Lower lobe of right lung (tissue), 2 donors: Measurements from ENCODE around the gene DENND4A. TPM values are rescaled to one million over a fixed set of nuclear protein-coding genes. Genes with fewer than 3 reads are reported as not detected.
A peak's percentile ranks its signal among the peaks of the same experiment; 100 is the strongest.
"Not testable (repeated sequence)": the region's sequence is repeated elsewhere in the genome, so short reads cannot be mapped to it uniquely, and the experiment has no call there.

Experiments used
- ATAC-seq, 2 donors: fragments of 200-7000 bp; cut with Tn5 transposase; one replicate each; pipeline ENCODE4 v1.9.1; 2020 to 2022; ENCODE audit warnings: mild to moderate bottlenecking in 2 of 2, moderate library complexity in 2 of 2
- DNase-seq: peaks from one replicate; pipeline ENCODE4 v3.0.0-alpha.2; 2020
- H3K27ac ChIP-seq: fragments of 200-600 bp; one replicate; pipeline ENCODE4 v1.8.0; 2022
- H3K27me3 ChIP-seq: fragments of 200-600 bp; one replicate; pipeline ENCODE4 v1.8.0; 2022; ENCODE audit warnings: low read depth
- H3K36me3 ChIP-seq: fragments of 200-600 bp; one replicate; pipeline ENCODE4 v1.8.0; 2022; ENCODE audit warnings: mild to moderate bottlenecking
- H3K4me1 ChIP-seq: fragments of 200-600 bp; one replicate; pipeline ENCODE4 v1.8.0; 2022
- H3K4me3 ChIP-seq: fragments of 200-600 bp; one replicate; pipeline ENCODE4 v1.8.0; 2022; ENCODE audit warnings: mild to moderate bottlenecking
- H3K9me3 ChIP-seq: fragments of 200-600 bp; one replicate; pipeline ENCODE4 v1.8.0; 2022
- CTCF ChIP-seq: fragments of 200-600 bp; IDR thresholded peaks from one replicate; pipeline ENCODE4 v1.8.0; 2022; ENCODE audit warnings: antibody characterized with exemption, mild to moderate bottlenecking
- intact Hi-C: fragments of 100-400 bp; cut with DNase I; formaldehyde crosslinking; loops from one replicate; pipeline ENCODE4 v1.11.0; 2022
- total RNA-seq: library from RNA; stranded (reverse); fragmentation: NEBNext Ultra II Directional; extraction: Animal tissue kit (Norgen Biotek cat#: 25700); gene quantifications from one replicate; pipeline ENCODE4 v1.2.1, GENCODE V29; 2021
- donor health status: DM: no; HTN: yes; CAD: no; lungs with severe emphysema.

The DENND4A gene
- total RNA-seq, 1 donor from 2014 or later: 34.6 TPM

GRCh38 chr15:65619626-65620290 lies 172.3 kb downstream of the DENND4A start:
- intact Hi-C loops: no loop called here
- DNase-seq: no peak
- ATAC-seq: no peak
- Histone ChIP-seq H3K27ac (no peak overlapping the region), H3K4me3 (no peak overlapping the region), H3K36me3 (peaks cover 5% of the 10 kb centered on the region), H3K9me3 (no peaks in the 10 kb centered on the region), H3K4me1 (no peaks in the 10 kb centered on the region), H3K27me3 (no peaks in the 10 kb centered on the region)
- TF ChIP-seq CTCF: no peak

- Histone ChIP-seq H3K27me3 (no peaks in the 10 kb centered on the region), H3K9me3 (no peaks in the 10 kb centered on the region), H3K4me1 (no peaks in the 10 kb centered on the region), H3K4me3 (no peak overlapping the region), H3K36me3 (no peaks in the 10 kb centered on the region), H3K27ac (no peak overlapping the region)
- no peak for ATAC-seq
- intact Hi-C loops: no loop called here
- TF ChIP-seq CTCF: no peak
- DNase-seq: no peak
These were observed 173.5 kb downstream of the DENND4A start for GRCh38 chr15:65618560-65619109.

DNA sequence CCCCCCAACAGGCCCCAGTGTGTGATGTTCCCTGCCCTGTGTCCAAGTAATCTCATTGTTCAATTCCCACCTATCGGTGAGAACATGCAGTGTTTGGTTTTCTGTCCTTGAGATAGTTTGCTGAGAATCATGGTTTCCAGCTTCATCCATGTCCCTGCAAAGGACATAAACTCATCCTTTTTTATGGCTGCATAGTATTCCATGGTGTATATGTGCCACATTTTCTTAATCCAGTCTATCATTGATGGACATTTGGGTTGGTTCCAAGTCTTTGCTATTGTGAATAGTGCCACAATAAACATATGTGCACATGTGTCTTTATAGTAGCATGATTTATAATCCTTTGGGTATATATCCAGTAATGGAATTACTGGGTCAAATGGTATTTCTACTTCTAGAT lies 176.2 kb downstream of the DENND4A start:
- ATAC-seq, H3K27me3 ChIP-seq, intact Hi-C loops: not testable (repeated sequence)

GRCh38 chr15:65612949-65613744 lies 178.9 kb downstream of the DENND4A start:
- Histone ChIP-seq H3K36me3 (no peaks in the 10 kb centered on the region), H3K9me3 (no peaks in the 10 kb centered on the region), H3K4me1 (peaks cover 25% of the 10 kb centered on the region), H3K4me3 (no peak overlapping the region), H3K27me3 (no peaks in the 10 kb centered on the region), H3K27ac (no peak overlapping the region)
- no peak for TF ChIP-seq CTCF
- no peak for DNase-seq
- ATAC-seq: no peak
- intact Hi-C loops: no loop called here

More for the DNA sequence above, 176.2 kb downstream of the DENND4A start:
- H3K9me3 ChIP-seq, H3K36me3 ChIP-seq, H3K4me3 ChIP-seq, DNase-seq, H3K27ac ChIP-seq: not testable (repeated sequence)
- peaks cover 11% of the 10 kb centered on the region for H3K4me1 ChIP-seq

DNA sequence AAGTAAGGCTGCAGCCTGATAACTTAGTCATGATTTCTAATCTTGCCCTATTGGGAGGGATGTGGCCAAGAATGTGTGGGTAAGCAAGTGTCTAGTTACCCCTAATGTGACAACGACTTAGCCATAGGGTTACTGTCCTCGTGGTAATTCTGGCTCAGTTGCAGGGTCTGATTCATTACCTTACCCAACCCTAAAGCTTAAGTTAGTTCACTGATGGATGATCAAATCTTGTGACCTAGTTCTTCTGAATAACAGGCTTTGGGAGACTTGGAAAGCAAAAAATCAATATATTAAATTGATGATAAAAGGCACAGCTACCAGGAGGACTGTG lies 179.5 kb downstream of the DENND4A start:
- intact Hi-C loops: no loop called here
- no peak for ATAC-seq

More for the DNA sequence above, 179.5 kb downstream of the DENND4A start:
- no peaks in the 10 kb centered on the region for H3K9me3 ChIP-seq
- no peak for DNase-seq
- no peaks in the 10 kb centered on the region for H3K36me3 ChIP-seq
- no peak overlapping the region for H3K4me3 ChIP-seq
- H3K27me3 ChIP-seq: no peaks in the 10 kb centered on the region
- peaks cover 25% of the 10 kb centered on the region for H3K4me1 ChIP-seq
- TF ChIP-seq CTCF: no peak
- peak overlapping the region; percentile 95 for H3K27ac ChIP-seq
